ENCODE data around the gene SYNDIG1L. TPM values are rescaled to one million over a fixed set of nuclear protein-coding genes. Genes with fewer than 3 reads are reported as not detected.

SYNDIG1L gene
- total and polyA plus RNA-seq, 8 donors: not detected

DNA sequence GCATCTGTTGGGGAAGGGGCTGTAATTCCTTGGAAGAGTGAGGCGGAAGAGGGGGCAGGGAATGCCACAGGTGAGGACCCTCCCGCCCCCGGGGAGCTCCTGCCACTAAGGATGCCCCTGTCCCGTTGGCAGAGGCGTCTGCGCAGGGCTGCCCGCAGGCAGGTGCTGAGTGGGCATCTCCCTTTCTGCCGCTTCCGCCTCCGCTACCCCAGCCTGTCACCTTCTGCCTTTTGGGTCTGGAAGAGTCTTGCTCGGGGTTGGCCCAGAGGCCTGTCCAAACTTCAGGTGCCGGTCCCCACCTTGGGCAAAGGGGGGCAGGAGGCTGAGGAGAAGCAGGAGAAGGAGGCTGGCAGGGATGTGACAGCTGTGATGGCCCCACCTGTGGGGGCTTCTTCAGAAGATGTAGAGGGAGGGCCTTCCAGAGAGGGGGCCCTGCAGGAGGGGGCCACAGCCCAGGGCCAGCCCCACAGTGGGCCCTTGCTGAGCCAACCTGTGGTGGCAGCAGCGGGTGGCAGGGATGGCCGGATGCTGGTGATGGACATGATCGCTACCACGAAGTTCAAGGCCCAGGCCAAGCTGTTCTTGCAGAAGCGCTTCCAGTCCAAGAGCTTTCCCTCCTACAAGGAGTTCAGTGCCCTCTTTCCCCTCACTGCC, 67.7 kb downstream of the SYNDIG1L start:
- 89 to 97% (median 92%) methylated on average over 9 to 17 of the region's 17 CpGs for WGBS, 5 donors
- DNase-seq: no peak
- intact Hi-C loops (cut with DNase I; ENCODE audit: low total_unique reads): no loop called here
- no peak overlapping the region for H3K27ac ChIP-seq
- no peaks in the 10 kb centered on the region for H3K9me3 ChIP-seq
- no peak overlapping the region for H3K4me3 ChIP-seq
- H3K27me3 ChIP-seq: peaks cover 0 to 14% (median 0%) of the 10 kb centered on the region in 3 donors
- TF ChIP-seq EP300 (IDR thresholded peaks at IDR 0.05) (no peak), POLR2A (IDR thresholded peaks at IDR 0.05) (no peak), POLR2AphosphoS5 (IDR thresholded peaks at IDR 0.05) (no peak)
- TF ChIP-seq, protein P1, sequence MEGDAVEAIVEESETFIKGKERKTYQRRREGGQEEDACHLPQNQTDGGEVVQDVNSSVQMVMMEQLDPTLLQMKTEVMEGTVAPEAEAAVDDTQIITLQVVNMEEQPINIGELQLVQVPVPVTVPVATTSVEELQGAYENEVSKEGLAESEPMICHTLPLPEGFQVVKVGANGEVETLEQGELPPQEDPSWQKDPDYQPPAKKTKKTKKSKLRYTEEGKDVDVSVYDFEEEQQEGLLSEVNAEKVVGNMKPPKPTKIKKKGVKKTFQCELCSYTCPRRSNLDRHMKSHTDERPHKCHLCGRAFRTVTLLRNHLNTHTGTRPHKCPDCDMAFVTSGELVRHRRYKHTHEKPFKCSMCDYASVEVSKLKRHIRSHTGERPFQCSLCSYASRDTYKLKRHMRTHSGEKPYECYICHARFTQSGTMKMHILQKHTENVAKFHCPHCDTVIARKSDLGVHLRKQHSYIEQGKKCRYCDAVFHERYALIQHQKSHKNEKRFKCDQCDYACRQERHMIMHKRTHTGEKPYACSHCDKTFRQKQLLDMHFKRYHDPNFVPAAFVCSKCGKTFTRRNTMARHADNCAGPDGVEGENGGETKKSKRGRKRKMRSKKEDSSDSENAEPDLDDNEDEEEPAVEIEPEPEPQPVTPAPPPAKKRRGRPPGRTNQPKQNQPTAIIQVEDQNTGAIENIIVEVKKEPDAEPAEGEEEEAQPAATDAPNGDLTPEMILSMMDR (IDR thresholded peaks at IDR 0.05): no peak
- peaks cover 0 to 4% (median 2%) of the 10 kb centered on the region in 4 donors for H3K4me1 ChIP-seq
- no peaks in the 10 kb centered on the region for H3K36me3 ChIP-seq

DNA sequence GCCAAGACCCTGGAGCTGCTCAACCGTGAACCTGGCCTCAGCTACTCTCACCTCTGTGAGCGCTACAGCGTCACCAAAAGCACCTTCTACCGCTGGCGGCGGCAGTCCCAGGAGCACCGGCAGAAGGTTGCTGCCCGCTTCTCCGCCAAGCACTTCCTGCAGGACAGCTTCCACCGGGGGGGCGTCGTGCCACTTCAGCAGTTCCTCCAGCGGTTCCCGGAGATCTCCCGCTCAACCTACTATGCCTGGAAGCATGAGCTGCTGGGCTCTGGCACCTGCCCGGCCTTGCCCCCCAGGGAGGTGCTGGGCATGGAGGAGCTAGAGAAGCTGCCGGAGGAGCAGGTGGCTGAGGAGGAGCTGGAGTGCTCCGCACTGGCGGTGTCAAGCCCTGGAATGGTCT, 68.4 kb downstream of the SYNDIG1L start:
- Histone ChIP-seq H3K9me3 (no peaks in the 10 kb centered on the region), H3K4me1 (peaks cover 0 to 3% (median 1%) of the 10 kb centered on the region in 4 donors), H3K4me3 (no peak overlapping the region), H3K27me3 (peaks cover 0 to 13% (median 0%) of the 10 kb centered on the region in 3 donors), H3K36me3 (no peaks in the 10 kb centered on the region), H3K27ac (no peak overlapping the region)
- 89 to 96% (median 93%) methylated on average over 14 to 19 of the region's 19 CpGs for WGBS, 5 donors
- intact Hi-C loops (cut with DNase I; ENCODE audit: low total_unique reads): no loop called here
- no peak for TF ChIP-seq POLR2A (IDR thresholded peaks at IDR 0.05)
- no peak for TF ChIP-seq POLR2AphosphoS5 (IDR thresholded peaks at IDR 0.05)
- TF ChIP-seq EP300 (IDR thresholded peaks at IDR 0.05): no peak
- TF ChIP-seq, protein P1 (IDR thresholded peaks at IDR 0.05): no peak
- no peak for DNase-seq

DNA sequence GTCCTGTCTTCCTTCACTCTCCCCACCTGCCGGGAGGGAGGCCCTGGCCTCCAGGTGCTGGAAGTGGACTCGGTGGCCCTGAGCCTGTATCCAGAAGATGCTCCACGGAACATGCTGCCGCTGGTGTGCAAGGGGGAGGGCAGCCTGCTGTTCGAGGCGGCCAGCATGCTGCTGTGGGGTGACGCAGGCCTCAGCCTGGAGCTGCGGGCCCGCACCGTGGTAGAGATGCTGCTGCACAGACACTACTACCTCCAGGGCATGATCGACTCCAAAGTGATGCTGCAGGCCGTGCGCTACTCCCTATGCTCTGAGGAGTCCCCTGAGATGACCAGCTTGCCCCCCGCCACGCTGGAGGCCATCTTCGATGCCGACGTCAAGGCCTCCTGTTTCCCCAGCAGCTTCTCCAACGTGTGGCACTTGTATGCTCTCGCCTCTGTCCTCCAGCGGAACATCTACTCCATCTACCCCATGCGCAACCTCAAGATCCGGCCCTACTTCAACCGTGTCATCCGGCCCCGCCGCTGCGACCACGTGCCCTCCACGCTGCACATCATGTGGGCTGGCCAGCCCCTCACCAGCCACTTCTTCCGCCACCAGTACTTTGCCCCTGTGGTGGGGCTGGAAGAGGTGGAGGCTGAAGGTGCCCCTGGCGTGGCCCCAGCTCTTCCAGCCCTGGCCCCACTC, 69.0 kb downstream of the SYNDIG1L start:
- Histone ChIP-seq H3K27me3 (peaks cover 0 to 14% (median 0%) of the 10 kb centered on the region in 3 donors), H3K9me3 (no peaks in the 10 kb centered on the region), H3K4me1 (no peaks in the 10 kb centered on the region), H3K36me3 (no peaks in the 10 kb centered on the region), H3K4me3 (no peak overlapping the region), H3K27ac (no peak overlapping the region)
- no peak for DNase-seq
- intact Hi-C loops (cut with DNase I; ENCODE audit: low total_unique reads): no loop called here
- 89 to 95% (median 91%) methylated on average over 27 to 32 of the region's 32 CpGs for WGBS, 5 donors
- no peak for TF ChIP-seq POLR2AphosphoS5 (IDR thresholded peaks at IDR 0.05)
- TF ChIP-seq, protein P1 (IDR thresholded peaks at IDR 0.05): no peak
- no peak for TF ChIP-seq EP300 (IDR thresholded peaks at IDR 0.05)
- no peak for TF ChIP-seq POLR2A (IDR thresholded peaks at IDR 0.05)

Other genes with a start within 250 kb of the SYNDIG1L start
- not detected for gene VSX2, start 186.8 kb downstream of the SYNDIG1L start, total RNA-seq
- gene VSX2, start 186.8 kb downstream of the SYNDIG1L start, polyA plus RNA-seq: not detected
- 100 to 1,000 TPM in 1 of 5 donors, 10 to 100 TPM in 4; 31.3 to 108 (median 44.3) TPM for gene ABCD4, start 123.3 kb downstream of the SYNDIG1L start, total RNA-seq
- gene ABCD4, start 123.3 kb downstream of the SYNDIG1L start, polyA plus RNA-seq: 10 to 100 TPM; 18.1 to 32.1 (median 19.7) TPM
- not detected for gene VRTN, start 77.7 kb downstream of the SYNDIG1L start, total RNA-seq
- not detected for gene VRTN, start 77.7 kb downstream of the SYNDIG1L start, polyA plus RNA-seq
- gene NPC2, start 67.1 kb upstream of the SYNDIG1L start, total RNA-seq: 100 to 1,000 TPM in 3 of 5 donors, 10 to 100 TPM in 2; 62.6 to 186 (median 103) TPM
- 100 to 1,000 TPM; 124 to 152 (median 134) TPM for gene NPC2, start 67.1 kb upstream of the SYNDIG1L start, polyA plus RNA-seq
- gene ISCA2, start 67.6 kb upstream of the SYNDIG1L start, total RNA-seq: 10 to 100 TPM in 3 of 5 donors, not detected in 2; 15.2 to 34.3 (median 27.2) TPM
- 10 to 100 TPM; 22.1 to 31.9 (median 22.8) TPM for gene ISCA2, start 67.6 kb upstream of the SYNDIG1L start, polyA plus RNA-seq
- 10 to 100 TPM in 3 of 5 donors, 1 to 10 TPM in 2; 5.8 to 36.2 (median 10.5) TPM for gene LTBP2, start 186.0 kb upstream of the SYNDIG1L start, total RNA-seq
- 1 to 10 TPM; 2.9 to 5.9 (median 3.4) TPM for gene LTBP2, start 186.0 kb upstream of the SYNDIG1L start, polyA plus RNA-seq

Measured in stomach (tissue), 9 donors.